HFF-Myc (cell line): Measurements from ENCODE around the gene OMP.

ENCODE experiments used
- DNase-seq: peaks from one replicate; pipeline ENCODE4 v3.0.0-alpha.2; 2011; ENCODE audit warnings: low read depth; ENCODE audit errors: extremely low read depth
- H3K4me3 ChIP-seq: replicated peaks from 2 replicates; pipeline ENCODE4 v1.5.1; 2011; ENCODE audit warnings: low read depth, mild to moderate bottlenecking, control low read depth, low read length
- CTCF ChIP-seq: IDR thresholded peaks from 2 replicates; pipeline ENCODE4 v1.5.1; 2012; ENCODE audit warnings: mild to moderate bottlenecking, low read depth, low read length, control low read depth; ENCODE audit errors: missing control alignments

Gene OMP

DNA sequence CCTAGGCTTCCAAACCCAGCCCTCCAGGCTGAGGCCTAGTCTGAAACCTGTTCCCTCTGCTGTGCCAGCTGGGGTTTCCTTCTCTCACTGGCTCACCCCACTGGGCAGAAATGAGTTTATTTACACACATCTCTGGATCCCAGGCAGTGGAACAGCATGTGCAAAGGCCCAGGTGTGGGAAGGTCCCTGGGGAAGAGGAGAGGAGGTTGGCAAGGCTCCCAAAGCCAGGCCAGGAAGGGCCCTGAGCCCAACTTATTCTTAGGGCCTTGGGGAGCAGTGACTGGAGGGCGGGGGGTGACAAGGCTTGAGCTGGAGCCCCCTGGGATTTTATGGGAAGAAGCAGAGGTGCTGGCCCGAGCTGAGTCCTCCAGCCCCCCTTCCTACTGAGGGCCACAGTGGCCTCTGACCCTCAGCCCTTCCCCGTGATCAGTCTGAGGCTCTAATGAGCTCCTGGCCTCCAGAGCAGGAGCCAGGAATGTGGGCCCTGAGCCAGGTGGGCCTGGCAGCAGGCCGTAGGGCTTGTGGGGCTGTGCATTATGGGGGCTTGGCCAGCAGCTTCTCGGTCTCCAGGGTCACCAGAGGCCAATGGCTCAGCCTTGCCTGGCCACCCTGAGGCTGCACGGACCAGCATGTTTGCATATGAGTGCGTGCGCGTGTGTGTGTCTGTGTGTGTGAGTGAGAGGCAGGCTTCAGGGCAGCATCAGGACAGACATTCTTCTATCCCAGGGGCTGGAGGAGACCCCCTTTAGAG lies 28.3 kb downstream of the OMP start:
- TF ChIP-seq CTCF: no peak
- H3K4me3 ChIP-seq: no peak overlapping the region
- DNase-seq: no peak

GRCh38 chr11:77131560-77131959 lies 28.9 kb downstream of the OMP start:
- no peak overlapping the region for H3K4me3 ChIP-seq
- TF ChIP-seq CTCF: no peak
- no peak for DNase-seq

DNA sequence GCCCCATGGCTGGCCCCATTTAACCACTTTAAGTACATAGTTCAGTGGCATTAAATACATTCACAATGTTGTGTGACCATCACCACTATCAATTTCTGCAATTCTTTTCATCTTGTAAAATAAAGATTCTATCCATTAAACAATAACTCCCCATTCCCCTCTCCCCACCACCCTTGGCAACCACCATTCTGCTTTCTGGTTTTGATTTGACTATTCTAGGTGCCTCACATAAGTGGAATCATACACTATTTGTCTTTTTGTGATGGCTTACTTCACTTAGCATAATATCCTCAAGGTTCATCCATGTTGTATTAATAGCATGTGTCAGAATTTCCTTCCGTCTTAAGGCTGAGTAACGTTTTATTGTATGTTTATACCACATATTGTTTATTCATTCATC lies 32.4 kb downstream of the OMP start:
- TF ChIP-seq CTCF: no peak
- no peak for DNase-seq
- H3K4me3 ChIP-seq: no peak overlapping the region

DNA sequence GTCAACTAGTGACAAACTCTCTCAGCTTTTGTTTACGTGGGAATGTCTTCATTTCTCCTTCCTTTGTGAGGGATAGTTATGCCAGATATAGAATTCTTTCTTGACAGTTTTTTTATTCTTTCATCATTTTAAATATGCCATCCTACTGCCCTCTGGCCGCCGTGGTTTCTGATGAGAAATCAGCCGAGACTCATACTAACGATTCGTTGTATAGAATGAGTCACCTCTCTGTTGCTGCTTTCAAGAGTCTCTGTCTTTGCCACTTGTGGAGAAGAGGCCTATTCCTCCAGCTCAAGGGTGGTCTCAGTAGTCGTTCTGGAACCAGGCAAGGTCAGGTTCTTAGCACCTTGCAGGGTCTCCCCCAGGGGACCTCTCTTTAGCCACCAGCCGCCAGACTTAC lies 33.4 kb downstream of the OMP start:
- H3K4me3 ChIP-seq: no peak overlapping the region
- TF ChIP-seq CTCF: no peak
- no peak for DNase-seq

- DNase-seq: no peak
- no peak for TF ChIP-seq CTCF
- no peak overlapping the region for H3K4me3 ChIP-seq
These were observed 34.3 kb downstream of the OMP start for GRCh38 chr11:77136784-77137420.

- no peak for DNase-seq
- TF ChIP-seq CTCF: no peak
- H3K4me3 ChIP-seq: no peak overlapping the region
These were observed 34.8 kb downstream of the OMP start for GRCh38 chr11:77137421-77137820.
